GM19395 (cell line): ENCODE results near the gene PERCC1.
"Not testable (repeated sequence)": the region's sequence is repeated elsewhere in the genome, so short reads cannot be mapped to it uniquely, and the experiment has no call there.

Experiments
- ATAC-seq: cut with Tn5 transposase; IDR thresholded peaks from one replicate; pipeline ENCODE4 v1.9.1; 2021; ENCODE audit warnings: mild to moderate bottlenecking, moderate library complexity; ENCODE audit not compliant: unreplicated experiment

PERCC1 gene

GRCh38 chr16:1433263-1433560 lies 2.3 kb downstream of the PERCC1 start:
- no peak for ATAC-seq

GRCh38 chr16:1433756-1434155 lies 2.9 kb downstream of the PERCC1 start:
- ATAC-seq: no peak

- ATAC-seq: no peak
Measured at GRCh38 chr16:1434644-1435592, 4.0 kb downstream of the PERCC1 start.

- ATAC-seq: no peak
Measured at GRCh38 chr16:1435921-1436697, 5.2 kb downstream of the PERCC1 start.

- no peak for ATAC-seq
Measured at GRCh38 chr16:1436731-1437355, 6.0 kb downstream of the PERCC1 start.

GRCh38 chr16:1437606-1438005 lies 6.7 kb downstream of the PERCC1 start:
- no peak for ATAC-seq

GRCh38 chr16:1438229-1439057 lies 7.6 kb downstream of the PERCC1 start:
- no peak for ATAC-seq

- ATAC-seq: no peak
Measured at GRCh38 chr16:1439058-1439698, 8.3 kb downstream of the PERCC1 start.

GRCh38 chr16:1439699-1440074 lies 8.8 kb downstream of the PERCC1 start:
- not testable (repeated sequence) for ATAC-seq

- no peak for ATAC-seq
Measured at GRCh38 chr16:1441391-1441829, 10.5 kb downstream of the PERCC1 start.

- ATAC-seq: no peak
Measured at GRCh38 chr16:1442697-1443096, 11.8 kb downstream of the PERCC1 start.

- no peak for ATAC-seq
Measured at GRCh38 chr16:1443403-1443973, 12.6 kb downstream of the PERCC1 start.

- no peak for ATAC-seq
Measured at GRCh38 chr16:1443980-1444729, 13.3 kb downstream of the PERCC1 start, which contains the start of gene CCDC154. TSS of gene CCDC154 (minus strand) at chr16:1444556. CDS start at chr16:1444322, 234 bp downstream.

- ATAC-seq: no peak
Measured at GRCh38 chr16:1444730-1445517, 14.0 kb downstream of the PERCC1 start.

- ATAC-seq: no peak
Measured at GRCh38 chr16:1445518-1446203, 14.8 kb downstream of the PERCC1 start.

GRCh38 chr16:1446296-1447080 lies 15.6 kb downstream of the PERCC1 start:
- ATAC-seq: no peak

- no peak for ATAC-seq
Measured at GRCh38 chr16:1447965-1448364, 17.1 kb downstream of the PERCC1 start.
